HG02970 (cell line): Measurements from ENCODE around the gene GNPTG.

Experiments used
- ATAC-seq: cut with Tn5 transposase; IDR thresholded peaks from one replicate; pipeline ENCODE4 v1.9.1; 2021; ENCODE audit warnings: mild to moderate bottlenecking, moderate library complexity, moderate number of reproducible peaks; ENCODE audit not compliant: unreplicated experiment, low FRiP score

Gene GNPTG

DNA sequence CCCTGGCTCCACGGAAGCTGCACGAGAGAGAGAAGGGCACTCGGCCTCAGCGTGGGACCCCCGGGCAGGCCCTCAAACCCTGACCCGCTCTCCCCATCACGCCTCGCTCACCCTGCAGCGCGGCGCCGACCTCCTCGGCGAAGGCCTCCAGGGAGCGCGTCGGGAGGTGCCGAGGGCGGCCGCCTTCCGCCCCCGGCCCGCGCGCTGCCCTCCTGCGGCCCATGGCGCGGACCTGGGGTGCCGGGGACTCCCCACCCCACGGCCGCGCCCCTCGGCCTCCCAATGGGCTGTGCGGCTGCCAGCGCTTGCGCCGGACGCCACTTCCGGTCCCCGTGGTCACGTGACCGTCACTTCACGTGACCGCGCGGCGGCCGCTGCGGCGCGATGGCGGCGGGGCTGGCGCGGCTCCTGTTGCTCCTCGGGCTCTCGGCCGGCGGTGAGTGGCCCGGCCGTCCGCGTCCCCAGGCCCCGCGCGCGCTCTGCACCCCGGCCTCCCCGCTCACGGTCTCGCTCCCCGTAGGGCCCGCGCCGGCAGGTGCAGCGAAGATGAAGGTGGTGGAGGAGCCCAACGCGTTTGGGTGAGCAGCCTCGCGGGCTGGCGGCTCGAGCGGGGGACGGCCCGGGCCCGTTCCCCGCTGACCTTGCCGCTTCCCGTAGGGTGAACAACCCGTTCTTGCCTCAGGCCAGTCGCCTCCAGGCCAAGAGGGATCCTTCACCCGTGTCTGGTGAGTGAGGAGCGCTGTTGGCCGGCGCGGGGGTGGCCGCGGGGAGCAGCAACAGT is at the start of gene GNPTG, which contains the start of gene TSR3:
TSS of gene GNPTG (plus strand) at position 350 of the 781 bp plus-strand sequence. CDS start at position 385, 35 bp downstream.
TSS of gene TSR3 (minus strand) at position 297 of the 781 bp plus-strand sequence. CDS start at position 223, 74 bp downstream.
- peak; percentile 70 for ATAC-seq

DNA sequence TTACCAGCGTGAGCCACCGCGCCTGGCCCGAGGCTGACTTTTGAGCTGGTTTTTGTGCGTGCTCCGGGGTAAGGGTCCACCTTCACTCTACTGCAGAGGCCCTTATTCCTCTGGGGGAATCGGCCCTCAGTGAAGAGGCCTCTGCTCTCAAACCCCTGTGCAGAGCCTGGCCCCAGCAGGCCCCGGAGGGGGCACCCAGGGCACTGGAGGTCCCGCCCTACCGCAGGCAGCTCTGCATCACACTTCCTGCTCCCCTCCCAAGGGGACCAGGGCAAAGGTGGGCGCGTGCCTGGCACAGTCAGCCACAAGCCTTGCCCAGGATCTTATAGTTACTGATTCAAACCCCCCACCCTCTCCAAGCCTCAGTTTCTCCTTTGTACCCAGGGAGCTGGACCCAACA is 45.9 kb upstream of the GNPTG start:
- ATAC-seq = no peak

DNA sequence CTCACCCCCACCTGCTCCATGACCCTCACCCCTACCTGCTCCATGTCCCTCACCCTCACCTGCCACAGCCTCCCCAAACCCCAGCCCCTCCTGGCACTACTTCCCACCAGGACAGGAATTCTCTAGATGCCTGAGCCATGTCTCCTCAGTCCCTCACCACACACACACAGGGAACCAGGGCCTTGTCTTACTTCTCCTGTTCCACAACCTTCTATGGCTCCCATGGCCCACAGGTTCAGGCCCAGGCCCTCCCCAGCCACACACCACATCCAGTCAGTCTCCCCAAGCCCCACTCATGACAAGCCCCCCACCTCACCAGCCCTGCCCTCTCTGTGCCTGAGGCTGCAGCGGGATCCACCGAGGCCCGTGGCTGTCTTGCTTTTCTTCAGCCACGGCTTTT is 45.4 kb upstream of the GNPTG start:
- ATAC-seq = no peak

DNA sequence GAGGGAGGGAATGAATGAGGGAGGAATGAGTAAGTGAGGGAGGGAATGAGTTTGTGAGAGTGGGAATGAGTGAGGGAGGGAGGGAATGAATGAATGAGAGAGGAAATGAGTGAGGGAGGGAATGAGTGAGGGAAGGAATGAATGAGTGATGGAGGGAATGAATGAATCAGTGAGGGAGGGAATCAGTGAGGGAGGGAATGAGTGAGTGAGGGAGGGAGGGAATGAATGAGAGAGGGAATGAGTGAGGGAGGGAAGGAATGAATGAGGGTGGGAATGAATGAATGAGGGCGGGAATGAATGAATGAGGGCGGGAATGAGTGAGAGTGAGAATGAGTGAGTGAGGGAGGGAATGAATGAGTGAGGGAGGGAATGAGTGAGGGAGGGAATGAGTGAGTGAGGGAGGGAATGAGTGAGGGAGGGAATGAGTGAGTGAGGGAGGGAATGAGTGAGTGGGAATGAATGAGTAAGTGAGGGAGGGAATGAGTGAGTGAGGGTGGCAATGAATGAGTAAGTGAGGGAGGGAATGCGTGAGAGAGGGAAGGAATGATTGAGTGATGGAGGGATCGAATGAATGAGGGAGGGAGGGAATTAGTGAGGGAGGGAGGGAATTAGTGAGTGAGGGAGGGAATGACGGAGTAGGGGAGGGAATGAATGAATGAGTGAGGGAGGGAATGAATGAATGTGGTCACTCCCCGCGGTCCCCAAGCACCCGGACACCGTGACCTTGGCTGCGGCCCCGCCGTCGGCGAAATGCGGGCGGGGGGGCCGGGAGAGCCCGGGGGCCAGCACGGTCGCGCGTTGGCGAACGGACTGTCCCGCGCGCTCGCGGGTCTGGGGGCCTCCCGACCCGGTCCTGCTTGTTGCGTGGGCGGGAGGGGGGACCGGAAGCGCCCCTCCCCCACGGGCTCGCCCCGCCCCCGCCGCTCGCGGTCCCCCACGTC is 43.4 kb upstream of the GNPTG start:
- no peak for ATAC-seq

DNA sequence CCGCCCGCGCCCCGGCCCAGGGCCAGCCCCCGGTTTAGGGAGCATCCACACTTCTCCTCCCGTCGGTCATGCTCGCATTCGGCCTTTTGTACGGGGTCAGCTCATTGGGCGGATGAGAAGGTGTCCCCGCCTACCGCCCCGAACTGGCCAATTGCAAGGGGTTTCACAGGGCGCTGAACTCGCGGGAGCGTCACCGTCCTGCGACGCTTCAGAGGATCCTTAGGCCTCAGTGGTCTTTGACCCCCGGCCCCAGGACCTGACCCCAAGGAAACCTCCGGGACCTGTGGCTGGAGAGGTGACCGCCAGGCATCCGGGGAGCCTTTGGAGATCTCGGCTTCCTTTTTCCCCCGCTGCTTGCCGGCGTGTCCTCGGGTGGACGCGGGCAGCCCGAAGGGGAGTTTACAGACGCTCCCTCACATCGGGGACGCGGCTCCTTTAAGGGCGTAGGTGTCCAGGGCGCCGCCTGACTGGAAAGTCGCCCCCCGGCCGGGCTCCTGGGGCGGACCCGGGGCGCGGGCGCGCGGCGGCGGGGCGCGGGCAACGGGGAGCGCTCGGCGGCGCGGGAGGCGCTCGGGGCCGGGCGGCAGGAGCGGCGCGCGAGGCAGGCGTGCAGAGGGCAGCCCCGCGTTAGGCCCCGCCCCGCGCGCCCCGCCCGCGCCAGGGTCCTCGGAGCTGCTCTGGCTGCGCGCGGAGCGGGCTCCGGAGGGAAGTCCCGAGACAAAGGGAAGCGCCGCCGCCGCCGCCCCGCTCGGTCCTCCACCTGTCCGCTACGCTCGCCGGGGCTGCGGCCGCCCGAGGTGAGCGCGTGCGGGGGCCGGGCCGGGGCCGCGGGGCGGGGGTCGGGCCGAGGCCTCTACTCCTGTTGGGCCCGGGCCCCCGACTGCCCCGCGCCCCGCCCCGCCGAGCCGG is 42.5 kb upstream of the GNPTG start, which contains the start of gene UBE2I:
TSS of gene UBE2I (plus strand) at position 660 of the 909 bp plus-strand sequence. CDS start 4,395 bp downstream, outside the sequence.
- peak; percentile 64 for ATAC-seq

DNA sequence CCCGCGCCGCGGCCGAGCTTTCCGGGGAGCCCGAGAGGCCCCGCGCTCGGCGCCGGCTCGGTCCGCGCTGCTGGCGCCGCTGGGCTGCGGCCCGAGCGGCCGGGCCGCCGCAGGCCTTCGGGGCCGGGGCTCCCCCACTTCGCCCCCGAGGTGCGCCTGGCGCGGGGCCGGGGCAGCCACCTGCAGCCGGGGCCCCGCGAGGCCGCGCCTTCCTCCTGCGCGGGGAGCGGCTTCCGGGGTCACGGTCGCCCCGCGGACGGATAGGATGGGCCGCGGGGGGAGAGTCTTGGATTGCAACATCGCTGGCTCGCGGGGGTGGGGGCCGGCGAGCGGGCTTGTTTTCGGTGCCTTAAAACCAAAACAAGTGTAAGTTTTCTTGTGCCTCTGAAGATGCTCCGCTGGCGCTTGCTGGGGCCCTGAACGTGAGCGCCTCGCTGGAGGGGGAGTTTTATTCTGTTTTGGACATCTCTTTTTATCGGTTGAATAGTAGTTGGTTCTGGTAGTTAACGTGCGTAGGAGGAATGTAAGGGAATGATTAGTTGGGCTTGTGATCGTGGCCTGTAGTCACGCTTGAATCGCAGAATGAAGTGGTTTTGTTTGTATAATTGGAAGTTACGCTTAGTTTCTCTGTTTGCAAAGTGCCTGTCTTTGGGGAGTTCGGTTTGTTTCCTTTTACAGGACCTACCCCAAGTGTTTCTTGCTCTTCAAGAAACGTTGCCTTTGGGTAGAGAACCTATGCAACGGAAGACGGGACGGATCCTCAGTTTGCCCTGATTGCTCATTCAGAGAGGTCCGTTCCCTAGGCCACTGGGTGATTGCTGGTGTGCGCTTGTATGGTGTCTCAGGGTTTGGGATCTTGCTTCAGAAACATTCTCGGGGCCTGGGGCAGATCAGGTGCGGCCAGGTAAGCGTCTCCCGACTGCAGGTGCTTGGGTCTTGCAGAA is 41.6 kb upstream of the GNPTG start:
- peak; percentile 21 for ATAC-seq

DNA sequence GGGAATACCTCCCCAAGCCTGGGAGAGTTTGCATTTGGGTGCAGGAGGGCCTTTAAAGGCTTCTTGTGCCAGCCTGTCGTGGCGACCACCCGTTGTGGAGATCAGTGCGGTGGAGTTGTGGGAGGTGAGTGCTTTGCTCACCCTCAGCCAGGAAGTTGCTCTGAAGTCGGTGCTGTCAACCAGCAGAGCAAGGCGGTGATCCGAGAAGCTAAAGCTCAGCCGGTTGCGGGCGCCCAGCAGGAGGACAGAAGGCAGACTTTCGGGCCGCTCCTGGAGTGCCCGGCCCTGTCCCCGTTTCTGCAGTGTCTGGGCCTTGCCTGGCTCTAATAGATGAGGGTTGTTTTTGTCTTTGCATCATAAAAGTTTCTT is 40.9 kb upstream of the GNPTG start:
- ATAC-seq = no peak

DNA sequence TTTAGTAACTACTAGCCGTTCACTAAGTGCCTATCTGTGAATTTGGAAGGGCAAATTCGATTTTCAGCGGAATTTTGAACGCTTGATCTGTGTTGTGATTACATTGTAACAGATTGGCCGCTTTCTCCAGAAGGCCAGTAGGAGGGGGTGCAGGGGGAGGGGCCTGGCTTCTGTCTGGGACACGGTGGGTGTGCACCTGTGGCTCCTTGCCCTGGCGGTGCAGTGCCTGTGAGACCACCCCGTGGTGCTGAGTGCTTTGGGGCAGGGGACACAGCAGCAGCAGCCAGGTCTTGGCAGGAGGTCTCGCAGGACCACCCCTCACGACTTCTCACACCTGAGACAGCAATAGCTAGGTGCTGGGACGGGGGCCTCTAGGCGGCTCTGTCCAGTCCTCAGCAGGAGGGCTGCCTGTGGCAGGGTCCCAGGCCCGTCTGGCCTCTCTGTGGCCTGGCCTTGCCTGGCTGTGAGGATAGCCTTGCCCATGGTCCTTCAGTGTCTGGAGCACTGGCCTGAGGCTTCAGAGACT is 40.5 kb upstream of the GNPTG start:
- no peak for ATAC-seq

DNA sequence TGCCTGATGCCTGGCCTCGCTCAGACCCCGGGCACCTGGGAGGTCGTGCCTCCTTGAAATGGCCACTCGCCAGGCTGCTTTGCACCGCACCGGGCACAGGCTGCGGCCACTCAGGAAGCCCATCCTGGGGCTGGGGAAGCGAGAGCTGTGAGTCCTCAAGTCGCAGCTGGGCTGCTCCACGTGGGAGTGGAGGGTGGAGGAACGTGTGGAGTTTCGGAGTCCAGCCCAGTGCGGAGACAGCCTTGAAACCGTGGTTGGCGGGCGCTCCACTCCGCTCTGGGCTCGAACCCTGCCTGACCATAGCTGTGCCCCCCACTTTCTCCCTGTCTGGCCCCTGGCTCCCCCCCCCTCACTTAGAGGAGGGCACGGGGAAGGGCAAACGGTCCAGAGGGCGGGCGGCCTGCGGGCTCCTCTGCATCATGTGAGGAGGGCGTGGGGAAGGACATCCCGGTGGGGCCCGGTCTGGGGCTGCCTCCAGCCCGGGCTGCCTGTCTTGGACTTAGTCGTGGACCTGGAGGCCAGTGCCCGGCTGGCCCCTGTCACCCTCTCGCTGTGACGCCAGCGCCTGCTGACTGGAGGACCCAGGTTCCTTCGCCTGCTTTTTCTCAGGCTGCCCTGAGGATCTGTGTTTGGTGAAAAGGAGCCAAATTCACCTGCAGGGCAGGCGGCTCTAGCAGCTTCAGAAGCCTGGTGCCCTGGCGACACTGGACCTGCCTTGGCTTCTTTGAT is 39.8 kb upstream of the GNPTG start:
- ATAC-seq = no peak

DNA sequence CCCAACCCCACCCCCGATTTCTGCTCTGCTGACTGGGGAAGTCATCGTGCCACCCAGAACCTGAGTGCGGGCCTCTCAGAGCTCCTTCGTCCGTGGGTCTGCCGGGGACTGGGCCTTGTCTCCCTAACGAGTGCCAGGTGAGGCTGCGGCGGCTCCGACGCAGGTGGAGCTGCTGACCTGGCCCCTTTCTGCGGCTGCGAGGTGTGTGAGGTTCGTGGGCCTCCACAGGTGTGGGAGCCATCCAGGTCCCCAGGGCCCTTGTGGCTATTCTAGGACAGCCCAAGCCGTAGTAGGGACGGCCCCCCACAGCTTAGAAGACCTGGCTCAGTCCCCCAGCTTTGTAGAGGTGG is 39.3 kb upstream of the GNPTG start:
- no peak for ATAC-seq

DNA sequence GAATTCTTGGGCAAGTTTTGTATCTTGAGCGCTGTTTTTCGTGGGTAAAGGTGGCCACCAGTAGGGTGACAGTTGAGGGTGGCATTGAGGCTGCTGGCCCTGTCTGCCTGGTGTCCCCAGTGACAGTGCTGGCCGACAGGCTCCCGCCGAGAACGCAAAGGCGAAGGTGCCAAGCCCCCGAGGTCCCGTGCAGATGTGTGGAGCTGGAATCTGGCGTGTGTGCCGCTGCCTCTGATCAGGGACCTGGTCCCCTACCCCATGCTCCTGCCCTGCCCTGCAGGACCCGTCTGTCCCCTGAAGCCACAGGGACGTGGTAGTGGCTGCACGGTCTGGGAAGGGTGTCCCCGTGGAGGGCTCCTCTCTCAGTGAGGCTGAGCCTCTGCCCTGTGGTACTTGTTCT is 38.8 kb upstream of the GNPTG start:
- ATAC-seq = no peak

DNA sequence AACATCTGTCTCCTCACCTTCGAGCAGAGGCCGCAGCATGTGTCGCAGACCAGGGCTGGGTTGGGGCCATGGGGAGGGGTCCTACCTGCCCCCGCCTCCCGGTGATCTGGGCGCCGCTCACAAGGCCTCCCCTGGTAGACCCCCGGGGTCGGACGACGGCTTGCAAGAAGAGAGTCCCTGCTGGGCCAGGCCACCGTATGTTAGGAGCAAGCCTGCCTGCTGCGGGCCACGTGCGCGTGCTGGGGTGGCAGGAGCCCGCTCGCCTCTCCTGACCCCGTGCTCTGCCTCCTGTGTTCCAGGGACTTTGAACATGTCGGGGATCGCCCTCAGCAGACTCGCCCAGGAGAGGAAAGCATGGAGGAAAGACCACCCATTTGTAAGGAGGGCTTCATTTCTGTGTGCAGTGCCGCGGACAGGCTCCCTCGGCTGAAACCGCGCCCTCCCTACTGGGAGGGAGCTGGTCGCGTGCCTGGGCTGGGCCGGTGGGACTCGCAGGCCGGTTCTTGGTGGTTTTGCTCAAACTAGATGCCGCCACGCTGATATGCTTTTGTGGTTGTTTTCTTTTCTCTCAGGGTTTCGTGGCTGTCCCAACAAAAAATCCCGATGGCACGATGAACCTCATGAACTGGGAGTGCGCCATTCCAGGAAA is 37.9 kb upstream of the GNPTG start:
- no peak for ATAC-seq

DNA sequence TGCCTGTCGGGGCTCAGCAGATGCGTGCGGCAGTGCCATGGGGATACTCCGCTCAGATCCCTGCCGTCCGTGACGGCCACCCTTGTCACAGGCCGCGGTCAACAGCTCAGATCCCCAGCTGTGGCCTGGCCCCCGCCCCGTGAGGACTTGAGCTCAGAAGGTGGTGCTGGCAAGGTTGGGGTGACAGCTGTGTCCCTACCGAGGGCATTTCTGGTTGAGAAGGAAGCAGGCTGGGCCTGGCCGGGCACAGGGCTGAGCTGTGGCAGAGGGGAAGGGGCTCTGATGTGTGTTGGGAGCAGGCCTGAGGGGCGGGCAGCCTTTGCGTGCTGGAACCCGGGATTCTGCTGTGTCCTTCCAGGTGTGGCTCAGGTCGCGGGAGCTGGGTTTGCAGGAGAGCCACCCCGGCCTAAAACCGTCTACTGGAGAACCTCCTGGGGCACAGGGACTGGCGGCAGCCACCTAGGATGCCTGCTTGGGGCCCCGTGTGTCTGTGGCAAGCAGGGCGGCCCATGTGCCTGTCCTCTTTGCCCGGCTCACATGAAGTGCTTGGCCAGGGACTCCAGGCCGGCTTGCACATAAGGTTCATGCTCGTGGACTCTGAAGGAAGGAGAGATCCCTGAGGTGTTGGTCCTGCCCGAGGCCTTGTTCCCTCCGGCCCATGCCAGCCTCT is 37.2 kb upstream of the GNPTG start:
- ATAC-seq = no peak

DNA sequence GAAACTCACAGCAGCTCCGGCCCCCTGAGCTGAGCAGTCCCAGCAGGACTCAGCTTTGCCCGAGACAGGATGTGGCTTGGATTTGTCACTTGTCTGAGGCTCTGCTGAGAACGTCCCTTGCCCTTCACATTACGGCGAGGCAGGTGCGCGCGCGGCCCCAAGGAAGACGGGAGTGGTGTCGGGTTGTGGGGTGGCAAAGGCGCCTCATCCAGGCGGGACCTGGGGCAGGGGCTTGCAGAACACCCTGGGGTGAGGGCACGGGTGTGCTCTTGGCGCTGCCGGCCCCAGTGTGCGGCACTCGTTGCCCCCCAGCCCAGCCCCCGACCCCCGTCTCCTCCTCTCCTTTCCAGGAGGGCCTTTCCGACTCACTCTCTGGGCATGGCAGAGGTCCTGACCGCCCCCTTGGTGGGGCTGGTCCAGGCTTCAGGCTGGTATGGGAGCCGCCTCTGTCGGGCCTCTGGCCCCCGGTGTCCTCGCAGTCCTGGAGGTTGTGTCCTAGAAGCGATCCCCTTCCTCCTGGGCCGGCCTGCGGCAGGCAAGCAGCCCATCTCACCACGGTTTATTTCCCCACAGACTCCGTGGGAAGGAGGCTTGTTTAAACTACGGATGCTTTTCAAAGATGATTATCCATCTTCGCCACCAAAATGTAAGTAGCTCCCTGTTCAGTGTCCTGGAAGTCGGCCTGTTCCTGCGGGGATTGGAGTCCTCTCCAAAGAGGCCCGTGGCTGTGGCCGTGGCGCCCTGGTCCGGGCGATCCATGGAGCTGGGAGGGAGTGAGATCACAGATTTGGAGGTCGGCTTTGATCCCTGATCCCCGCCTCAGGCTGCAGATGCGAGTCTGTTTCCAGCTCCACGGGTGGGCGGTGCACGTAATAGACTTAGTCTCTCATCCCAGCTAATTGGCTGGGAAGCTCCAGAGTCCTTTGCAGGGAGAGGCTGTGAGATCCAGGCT is 36.4 kb upstream of the GNPTG start:
- ATAC-seq = no peak

DNA sequence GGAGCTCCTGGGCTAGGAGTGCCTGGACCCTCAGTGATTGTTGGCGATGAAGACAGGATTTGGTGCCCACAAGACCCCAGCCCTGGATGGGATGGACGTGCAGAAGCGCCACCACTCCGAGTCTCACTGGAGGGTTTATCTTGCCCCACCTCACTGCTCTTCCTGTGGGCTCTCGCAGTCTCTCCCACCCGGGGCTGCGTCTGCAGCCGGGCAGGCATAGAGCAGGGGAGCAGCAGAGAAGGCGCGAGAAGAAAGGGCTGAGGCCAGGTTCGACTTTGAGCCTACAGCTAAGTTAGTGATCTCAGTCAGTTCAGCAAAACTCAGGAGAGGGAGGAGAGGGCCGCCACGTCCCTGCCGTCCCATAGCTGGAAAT is 35.7 kb upstream of the GNPTG start:
- no peak for ATAC-seq
